SH-SY5Y (cell line): ENCODE measurements around the gene ZNF277.

Source experiments
- GATA2 ChIP-seq: IDR thresholded peaks from 2 replicates; pipeline ENCODE4 v1.6.1; 2011; ENCODE audit warnings: mild to moderate bottlenecking, low read depth, low read length
- GATA3 ChIP-seq: IDR thresholded peaks from 2 replicates; pipeline ENCODE4 v1.6.1; 2011; ENCODE audit warnings: low read depth, mild to moderate bottlenecking, low read length, moderate library complexity

ZNF277 gene

GRCh38 chr7:112370436-112370835 lies 163.9 kb downstream of the ZNF277 start:
- TF ChIP-seq GATA2 (no peak), GATA3 (no peak)

- no peak for TF ChIP-seq GATA2
- TF ChIP-seq GATA3: no peak
These were observed 165.2 kb downstream of the ZNF277 start for GRCh38 chr7:112371701-112372100.

- TF ChIP-seq GATA3 (no peak), GATA2 (no peak)
These were observed 165.6 kb downstream of the ZNF277 start for GRCh38 chr7:112372101-112372500.

GRCh38 chr7:112377593-112377992 lies 171.1 kb downstream of the ZNF277 start:
- TF ChIP-seq GATA3 (no peak), GATA2 (no peak)

GRCh38 chr7:112381311-112382091 lies 175.0 kb downstream of the ZNF277 start:
- TF ChIP-seq GATA2 (no peak), GATA3 (peak; percentile 29; the same call in 1 of the 2 replicates)

GRCh38 chr7:112383671-112384417 lies 177.3 kb downstream of the ZNF277 start:
- TF ChIP-seq GATA2 (no peak), GATA3 (no peak)

GRCh38 chr7:112385516-112385915 lies 179.0 kb downstream of the ZNF277 start:
- TF ChIP-seq GATA2 (no peak), GATA3 (no peak)

GRCh38 chr7:112386619-112387018 lies 180.1 kb downstream of the ZNF277 start:
- TF ChIP-seq GATA3: no peak
- no peak for TF ChIP-seq GATA2

- TF ChIP-seq GATA2 (no peak), GATA3 (no peak)
These were observed 183.7 kb downstream of the ZNF277 start for GRCh38 chr7:112390167-112390566.
